DND-41 (cell line): ENCODE results near the gene DLGAP1.

Experiments used
- ATAC-seq: fragments of 200-7000 bp; cut with Tn5 transposase; 3 replicates; pipeline ENCODE4 v1.9.1; 2021; ENCODE audit warnings: low read depth; ENCODE audit not compliant: insufficient read depth
- DNase-seq: peaks from one replicate; pipeline ENCODE4 v3.0.0-alpha.2; 2020
- H2AFZ ChIP-seq: 2 replicates; pipeline ENCODE4 v1.6.0; 2012; ENCODE audit warnings: low read depth, low read length
- H3K27ac ChIP-seq: 2 replicates; pipeline ENCODE4 v1.5.1; 2012; ENCODE audit warnings: low read length, inconsistent platforms
- H3K27me3 ChIP-seq: fragments of 200-600 bp; sonication (generic); 2 replicates; pipeline ENCODE4 v1.6.0; 2012; ENCODE audit warnings: low read length, mild to moderate bottlenecking, inconsistent platforms; ENCODE audit not compliant: insufficient read depth, poor library complexity
- H3K36me3 ChIP-seq: 2 replicates; pipeline ENCODE4 v1.5.1; 2012; ENCODE audit warnings: low read length, inconsistent platforms; ENCODE audit not compliant: insufficient read depth
- H3K4me1 ChIP-seq: 2 replicates; pipeline ENCODE4 v1.5.1; 2012; ENCODE audit warnings: mild to moderate bottlenecking, low read length; ENCODE audit not compliant: insufficient read depth
- H3K4me2 ChIP-seq: 2 replicates; pipeline ENCODE4 v1.6.0; 2012; ENCODE audit warnings: mild to moderate bottlenecking, moderate library complexity, low read length, inconsistent platforms; ENCODE audit not compliant: insufficient read depth
- H3K4me3 ChIP-seq, 2 experiments: fragments of 200-600 bp in 1 of 2; shearing (Covaris generic) in 1 of 2; 2 replicates each; pipeline ENCODE4 v1.5.1; 2012 to 2016; ENCODE audit warnings: inconsistent platforms in 2 of 2, low read length in 2 of 2, mild to moderate bottlenecking in 2 of 2, low read depth in 1 of 2, moderate library complexity in 1 of 2
- H3K79me2 ChIP-seq: 2 replicates; pipeline ENCODE4 v1.6.0; 2012; ENCODE audit warnings: low read length, inconsistent platforms; ENCODE audit not compliant: insufficient read depth
- H3K9ac ChIP-seq: 2 replicates; pipeline ENCODE4 v1.6.0; 2012; ENCODE audit warnings: low read depth, mild to moderate bottlenecking, inconsistent platforms, low read length, moderate library complexity
- H3K9me3 ChIP-seq: 2 replicates; pipeline ENCODE4 v1.5.1; 2012; ENCODE audit warnings: low read length, moderate library complexity, mild to moderate bottlenecking, inconsistent platforms; ENCODE audit not compliant: insufficient read depth, severe bottlenecking
- H4K20me1 ChIP-seq: 2 replicates; pipeline ENCODE4 v1.6.0; 2012; ENCODE audit warnings: low read length; ENCODE audit not compliant: insufficient read depth
- CTCF ChIP-seq: IDR thresholded peaks from 2 replicates; pipeline ENCODE4 v1.5.1; 2012; ENCODE audit warnings: borderline replicate concordance, low read length, moderate library complexity, mild to moderate bottlenecking; ENCODE audit not compliant: poor library complexity, severe bottlenecking; ENCODE audit errors: extremely low read depth
- EZH2 ChIP-seq: IDR thresholded peaks from 3 replicates; pipeline ENCODE4 v1.6.1; 2012; ENCODE audit warnings: borderline replicate concordance, low read depth, mild to moderate bottlenecking, moderate library complexity, low read length, inconsistent platforms; ENCODE audit not compliant: severe bottlenecking

The DLGAP1 gene

GRCh38 chr18:3661989-3662388 is 793.1 kb downstream of the DLGAP1 start:
- Histone ChIP-seq H3K4me2 (no peak overlapping the region), H3K4me1 (peaks cover 23% of the 10 kb centered on the region), H3K79me2 (no peaks in the 10 kb centered on the region), H4K20me1 (no peaks in the 10 kb centered on the region), H3K4me3 (no peak overlapping the region), H3K36me3 (no peaks in the 10 kb centered on the region), H3K9me3 (no peaks in the 10 kb centered on the region), H3K27ac (no peak overlapping the region), H3K9ac (no peak overlapping the region), H3K27me3 (no peaks in the 10 kb centered on the region), H2AFZ (no peak overlapping the region)
- TF ChIP-seq EZH2 (no peak), CTCF (no peak)
- ATAC-seq (no peak), DNase-seq (no peak)

GRCh38 chr18:3660739-3661515 is 794.2 kb downstream of the DLGAP1 start:
- H3K9ac ChIP-seq: no peak overlapping the region
- peaks cover 17% of the 10 kb centered on the region for H3K4me1 ChIP-seq
- no peaks in the 10 kb centered on the region for H3K36me3 ChIP-seq
- no peak overlapping the region for H2AFZ ChIP-seq
- no peak overlapping the region for H3K4me2 ChIP-seq
- DNase-seq: no peak
- H3K27ac ChIP-seq: no peak overlapping the region
- no peaks in the 10 kb centered on the region for H3K9me3 ChIP-seq
- H4K20me1 ChIP-seq: no peaks in the 10 kb centered on the region
- H3K4me3 ChIP-seq: no peak overlapping the region
- TF ChIP-seq EZH2 (no peak), CTCF (no peak)
- ATAC-seq: no peak
- H3K27me3 ChIP-seq: no peaks in the 10 kb centered on the region
- H3K79me2 ChIP-seq: no peaks in the 10 kb centered on the region

- Histone ChIP-seq H3K9me3 (no peaks in the 10 kb centered on the region), H3K4me2 (no peak overlapping the region), H3K4me1 (0 out of 2 replicates have a peak, but pooled peaks cover 4% of the 10 kb centered on the region), H3K9ac (no peak overlapping the region), H3K27ac (no peak overlapping the region), H3K79me2 (no peaks in the 10 kb centered on the region), H2AFZ (no peak overlapping the region), H3K4me3 (no peak overlapping the region), H4K20me1 (no peaks in the 10 kb centered on the region), H3K27me3 (no peaks in the 10 kb centered on the region), H3K36me3 (no peaks in the 10 kb centered on the region)
- TF ChIP-seq EZH2: no peak
- TF ChIP-seq CTCF: no peak
- DNase-seq (no peak), ATAC-seq (no peak)
Observed at GRCh38 chr18:3658529-3658928, 796.6 kb downstream of the DLGAP1 start.
